Choroid plexus epithelial cell (primary cell): Measurements from ENCODE around the gene VSIG10L2.
"Not testable (repeated sequence)": the region's sequence is repeated elsewhere in the genome, so short reads cannot be mapped to it uniquely, and the experiment has no call there.

Source experiments
- DNase-seq: peaks from one replicate; pipeline ENCODE4 v3.0.0-alpha.2; 2010; ENCODE audit warnings: low read depth
- H3K4me3 ChIP-seq: 2 replicates; pipeline ENCODE4 v1.5.1; 2011; ENCODE audit warnings: low read depth, mild to moderate bottlenecking, control low read depth, low read length, moderate library complexity
- TF ChIP-seq, protein P1 (sequence below): conservative IDR thresholded peaks from 2 replicates; pipeline ENCODE4 v1.5.1; 2011; ENCODE audit warnings: low read depth, mild to moderate bottlenecking, control low read depth, inconsistent platforms, low read length, moderate library complexity

VSIG10L2 gene

DNA sequence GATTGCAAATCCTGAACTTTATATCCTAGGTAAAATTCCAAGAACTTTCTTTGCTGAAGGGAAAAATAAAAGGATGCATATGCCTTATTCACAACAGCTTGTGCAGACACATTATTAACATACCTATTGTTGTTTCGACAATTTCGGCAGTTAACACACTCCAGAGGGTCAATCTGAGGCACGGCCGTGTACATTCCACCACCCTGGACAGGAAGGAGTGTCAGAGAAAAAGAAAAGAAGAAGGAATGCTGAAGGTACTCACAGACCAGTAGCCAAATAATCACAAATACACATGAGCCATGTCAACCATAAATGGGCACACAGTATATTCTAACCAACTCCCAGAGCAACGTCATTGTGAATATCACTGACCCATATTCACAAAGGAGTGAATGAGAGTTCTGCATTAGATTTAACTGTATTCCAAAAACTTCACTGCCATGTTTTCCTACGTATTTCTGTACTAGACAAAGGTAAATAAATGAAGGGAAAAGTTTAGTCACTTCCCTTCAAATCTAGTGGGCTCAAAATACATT, 32.4 kb downstream of the VSIG10L2 start:
- no peak for DNase-seq
- TF ChIP-seq, protein P1, sequence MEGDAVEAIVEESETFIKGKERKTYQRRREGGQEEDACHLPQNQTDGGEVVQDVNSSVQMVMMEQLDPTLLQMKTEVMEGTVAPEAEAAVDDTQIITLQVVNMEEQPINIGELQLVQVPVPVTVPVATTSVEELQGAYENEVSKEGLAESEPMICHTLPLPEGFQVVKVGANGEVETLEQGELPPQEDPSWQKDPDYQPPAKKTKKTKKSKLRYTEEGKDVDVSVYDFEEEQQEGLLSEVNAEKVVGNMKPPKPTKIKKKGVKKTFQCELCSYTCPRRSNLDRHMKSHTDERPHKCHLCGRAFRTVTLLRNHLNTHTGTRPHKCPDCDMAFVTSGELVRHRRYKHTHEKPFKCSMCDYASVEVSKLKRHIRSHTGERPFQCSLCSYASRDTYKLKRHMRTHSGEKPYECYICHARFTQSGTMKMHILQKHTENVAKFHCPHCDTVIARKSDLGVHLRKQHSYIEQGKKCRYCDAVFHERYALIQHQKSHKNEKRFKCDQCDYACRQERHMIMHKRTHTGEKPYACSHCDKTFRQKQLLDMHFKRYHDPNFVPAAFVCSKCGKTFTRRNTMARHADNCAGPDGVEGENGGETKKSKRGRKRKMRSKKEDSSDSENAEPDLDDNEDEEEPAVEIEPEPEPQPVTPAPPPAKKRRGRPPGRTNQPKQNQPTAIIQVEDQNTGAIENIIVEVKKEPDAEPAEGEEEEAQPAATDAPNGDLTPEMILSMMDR = no peak

DNA sequence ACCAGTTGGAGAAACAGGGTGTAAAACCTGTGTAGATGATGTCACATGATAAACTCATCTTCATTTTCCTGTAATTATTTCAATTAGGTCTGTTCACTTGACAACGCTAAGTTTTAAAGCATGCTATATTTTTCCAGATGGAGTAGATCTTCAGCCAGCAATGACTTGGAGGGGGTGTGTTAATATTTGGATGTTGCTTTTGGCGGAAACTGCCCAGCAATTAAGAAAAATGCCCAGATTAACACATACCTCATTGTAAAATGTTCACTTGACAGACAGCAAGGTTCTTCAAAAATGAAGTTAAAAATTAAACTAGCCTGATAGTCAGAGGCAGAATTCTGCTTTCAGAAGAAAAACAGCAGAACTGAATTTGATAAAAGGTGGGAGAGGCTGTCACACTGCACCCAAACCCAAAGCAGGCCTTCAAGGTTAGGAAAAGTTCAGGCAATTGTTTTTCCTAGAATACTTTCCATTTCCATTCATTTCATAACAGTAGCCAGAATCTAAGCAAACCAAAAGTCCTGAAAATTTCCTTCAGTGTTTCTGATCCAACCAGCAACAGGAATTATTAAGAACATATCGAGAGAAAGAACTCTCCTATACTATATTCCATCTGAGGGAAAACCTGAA, 33.0 kb downstream of the VSIG10L2 start:
- no peak overlapping the region for H3K4me3 ChIP-seq
- TF ChIP-seq, protein P1 = no peak
- DNase-seq = no peak

More for the DNA sequence above, 32.4 kb downstream of the VSIG10L2 start:
- no peak overlapping the region for H3K4me3 ChIP-seq

DNA sequence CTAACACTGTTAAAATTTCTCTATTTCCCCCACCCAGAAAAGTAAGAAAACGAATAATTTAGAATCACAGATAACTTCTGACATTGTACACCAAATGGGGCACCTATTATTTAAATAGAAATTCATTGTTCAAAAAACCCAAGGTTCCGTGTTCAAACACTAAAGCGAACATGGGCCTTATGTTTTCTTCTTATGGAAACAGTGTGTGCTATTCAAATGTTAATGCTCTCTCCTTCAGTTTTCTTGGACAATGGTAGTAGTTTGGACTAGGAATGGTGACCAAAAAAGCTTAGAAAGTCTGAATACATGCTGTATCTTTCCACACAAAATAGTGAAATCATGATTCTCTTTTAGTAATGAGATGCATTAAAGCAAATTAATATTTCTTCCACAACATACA, 33.7 kb downstream of the VSIG10L2 start:
- TF ChIP-seq, protein P1 = no peak
- no peak for DNase-seq
- no peak overlapping the region for H3K4me3 ChIP-seq

DNA sequence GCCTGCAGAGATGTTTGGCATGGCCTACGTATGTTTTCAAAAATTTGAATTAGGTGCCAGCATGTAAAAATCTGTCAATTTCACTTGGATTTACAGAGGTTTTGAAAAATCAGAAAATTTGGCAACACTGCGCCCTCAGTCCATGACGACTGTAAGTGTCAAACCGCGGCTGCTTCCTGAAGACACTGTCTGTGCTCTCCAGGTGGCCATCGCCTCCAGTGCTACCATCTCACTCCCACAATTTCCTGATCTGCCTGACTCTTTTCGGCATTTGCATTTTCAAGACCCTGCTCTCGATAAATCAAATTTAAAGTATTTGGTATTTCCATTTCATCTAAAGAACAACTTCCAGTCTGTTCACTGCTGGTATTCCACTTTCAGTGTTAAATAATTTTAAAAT, 34.6 kb downstream of the VSIG10L2 start:
- TF ChIP-seq, protein P1 = no peak

DNA sequence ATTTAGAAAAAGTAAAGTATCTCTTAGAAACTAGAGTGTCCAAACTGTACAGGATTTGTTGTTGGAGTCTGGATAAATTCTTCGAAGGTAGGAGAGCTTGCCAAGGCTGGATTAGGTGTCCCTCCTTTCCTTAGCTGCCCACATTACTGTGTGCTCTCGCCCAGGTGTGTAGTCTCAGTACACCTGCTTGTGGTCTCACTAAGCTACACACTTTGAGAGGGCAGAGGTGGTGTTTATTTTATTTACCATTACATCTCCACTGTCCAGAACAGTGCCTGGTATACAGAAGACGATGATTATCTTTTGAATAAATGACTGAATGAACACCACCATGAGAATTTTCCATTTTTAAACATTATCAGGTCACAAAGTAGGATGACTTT, 36.5 kb downstream of the VSIG10L2 start:
- TF ChIP-seq, protein P1 = no peak
- H3K4me3 ChIP-seq = no peak overlapping the region
- no peak for DNase-seq

More for the DNA sequence above, 34.6 kb downstream of the VSIG10L2 start:
- DNase-seq = no peak
- no peak overlapping the region for H3K4me3 ChIP-seq

DNA sequence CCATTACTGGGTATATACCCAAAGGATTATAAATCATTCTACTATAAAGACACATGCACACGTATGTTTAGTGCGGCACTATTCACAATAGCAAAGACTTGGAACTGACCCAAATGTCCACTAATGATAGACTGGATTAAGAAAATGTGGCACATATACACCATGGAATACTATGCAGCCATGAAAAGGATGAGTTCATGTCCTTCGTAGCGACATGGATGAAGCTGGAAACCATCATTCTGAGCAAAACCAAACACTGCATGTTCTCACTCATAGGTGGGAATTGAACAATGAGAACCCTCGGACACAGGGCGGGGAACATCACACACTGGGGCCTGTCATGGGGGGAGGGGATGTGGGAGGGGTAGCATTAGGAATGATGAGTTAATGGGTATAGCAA, 40.1 kb downstream of the VSIG10L2 start:
- H3K4me3 ChIP-seq, DNase-seq: not testable (repeated sequence)

DNA sequence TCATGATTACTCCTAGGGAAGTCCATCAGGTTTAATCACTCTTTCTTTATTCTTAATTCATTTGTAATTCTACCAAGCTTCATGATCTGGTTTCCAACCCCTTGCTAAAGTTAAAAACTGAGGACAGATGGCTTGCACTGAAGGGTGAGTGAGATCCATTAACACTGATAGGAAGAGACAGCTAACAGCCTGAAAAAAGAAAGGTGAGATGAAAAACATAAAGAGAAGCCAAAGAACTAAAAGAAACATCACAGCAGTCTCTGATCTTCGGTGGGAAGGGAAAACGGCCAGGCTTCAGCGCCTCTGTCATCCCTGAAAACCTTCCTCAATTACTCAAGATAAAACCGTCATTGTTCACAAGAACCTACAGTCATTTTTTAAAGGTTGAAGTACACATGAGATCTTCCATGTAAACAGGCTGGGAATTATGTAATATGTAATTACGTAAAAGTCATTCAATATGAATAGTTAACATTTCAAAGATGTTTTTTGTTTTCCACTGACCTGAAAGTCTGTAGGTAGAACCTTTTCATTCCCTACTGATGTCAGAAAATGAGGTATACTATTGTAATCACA, 41.3 kb downstream of the VSIG10L2 start:
- H3K4me3 ChIP-seq = no peak overlapping the region
- DNase-seq = no peak
- TF ChIP-seq, protein P1 = no peak
